Natural killer cell (primary cell): ENCODE measurements around the gene KLHDC8B. TPM values are rescaled to one million over a fixed set of nuclear protein-coding genes. Genes with fewer than 3 reads are reported as not detected.
"Not testable (repeated sequence)": the region's sequence is repeated elsewhere in the genome, so short reads cannot be mapped to it uniquely, and the experiment has no call there.

Source experiments
- ATAC-seq, 3 donors: fragments of 150-1000 bp in 2 of 3; fragments of 200-7000 bp in 1 of 3; cut with Tn5 transposase; 1 replicate in 1 of 3; 2 replicates in 2 of 3; pipeline ENCODE4 v1.10.0; 2021; ENCODE audit warnings: mild to moderate bottlenecking in 2 of 3, moderate library complexity in 2 of 3
- DNase-seq, 2 donors: peaks; one replicate each; pipeline versions ENCODE4 v3.0.0 to v3.0.0-alpha.2; 2013 to 2021; ENCODE audit warnings: mixed read lengths in 1 of 2
- H3K27ac ChIP-seq: one replicate; pipeline ENCODE4 v1.5.1; 2013; ENCODE audit warnings: mild to moderate bottlenecking, low read length
- H3K27me3 ChIP-seq: one replicate; pipeline ENCODE4 v1.6.1; 2013; ENCODE audit warnings: low read length; ENCODE audit not compliant: control insufficient read depth, insufficient read depth
- H3K36me3 ChIP-seq: one replicate; pipeline ENCODE4 v1.6.1; 2013; ENCODE audit warnings: low read length; ENCODE audit not compliant: control insufficient read depth, insufficient read depth
- H3K4me1 ChIP-seq: one replicate; pipeline ENCODE4 v1.6.1; 2013; ENCODE audit warnings: low read length; ENCODE audit not compliant: control insufficient read depth, insufficient read depth
- H3K4me3 ChIP-seq: one replicate; pipeline ENCODE4 v1.5.1; 2013; ENCODE audit warnings: low read length
- H3K9me3 ChIP-seq: one replicate; pipeline ENCODE4 v1.6.1; 2013; ENCODE audit warnings: low read length; ENCODE audit not compliant: control insufficient read depth, insufficient read depth
- H3K27ac Mint-ChIP-seq, 2 donors: one replicate each; pipeline ENCODE4 v1.8.0; 2022; ENCODE audit warnings: mild to moderate bottlenecking in 2 of 2, mixed read lengths in 2 of 2, moderate library complexity in 1 of 2
- H3K27me3 Mint-ChIP-seq, 2 donors: one replicate each; pipeline ENCODE4 v1.8.0; 2022; ENCODE audit warnings: low read depth in 2 of 2, mixed read lengths in 2 of 2
- H3K36me3 Mint-ChIP-seq: one replicate; pipeline ENCODE4 v1.8.0; 2022; ENCODE audit warnings: mixed read lengths
- H3K4me1 Mint-ChIP-seq, 2 donors: one replicate each; pipeline ENCODE4 v1.8.0; 2022; ENCODE audit warnings: mixed read lengths in 2 of 2
- H3K4me3 Mint-ChIP-seq: one replicate; pipeline ENCODE4 v1.8.0; 2022; ENCODE audit warnings: mild to moderate bottlenecking, moderate library complexity, mixed read lengths
- H3K9me3 Mint-ChIP-seq, 2 donors: one replicate each; pipeline ENCODE4 v1.8.0; 2022; ENCODE audit warnings: mixed read lengths in 2 of 2
- WGBS: methylation state at CpG from one replicate; pipeline ENCODE4 v1.1.7; 2013; ENCODE audit warnings: missing lambda C conversion rate; ENCODE audit not compliant: insufficient coverage; 5-methylcytosine and 5-hydroxymethylcytosine counted together
- intact Hi-C: fragments of 100-400 bp; cut with micrococcal nuclease; formaldehyde crosslinking; loops from one replicate; pipeline ENCODE4 v1.14.2; 2022
- total RNA-seq, 4 donors: library from RNA; stranded (reverse); fragments of 120-200 nt in 1 of 4; gene quantifications; one replicate each; pipeline versions ENCODE4 v1.2.3 to v1.2.4, GENCODE V29; 2013 to 2022
- TF ChIP-seq, protein P1 (sequence below): fragments of 200-600 bp; IDR thresholded peaks from one replicate; pipeline ENCODE4 v1.8.0; 2022; ENCODE audit warnings: antibody characterized with exemption

Gene KLHDC8B
- total RNA-seq, 3 donors from 2014 or later (not counting 1 experiment from before 2014, with no cell fraction given) = 2.4 to 7.0 (median 3.5) TPM

DNA sequence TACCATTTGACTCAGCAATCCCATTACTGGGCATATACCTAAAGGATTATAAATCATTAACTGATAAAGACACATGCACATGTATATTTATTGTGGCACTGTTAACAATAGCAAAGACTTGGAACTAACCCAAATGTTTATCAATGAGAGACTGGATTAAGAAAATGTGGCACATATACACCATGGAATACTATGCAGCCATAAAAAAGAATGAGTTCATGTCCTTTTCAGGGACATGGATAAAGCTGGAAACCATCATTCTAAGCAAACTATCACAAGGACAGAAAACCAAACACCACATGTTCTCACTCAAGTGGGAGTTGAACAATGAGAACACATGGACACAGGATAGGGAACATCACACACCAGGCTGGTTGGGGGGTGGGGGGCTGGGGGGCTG lies 45.7 kb downstream of the KLHDC8B start:
- H3K4me1 ChIP-seq, DNase-seq, H3K36me3 Mint-ChIP-seq, H3K4me1 Mint-ChIP-seq, H3K9me3 ChIP-seq, H3K27ac Mint-ChIP-seq, H3K4me3 Mint-ChIP-seq, H3K4me3 ChIP-seq, H3K27me3 Mint-ChIP-seq, H3K9me3 Mint-ChIP-seq, intact Hi-C loops, H3K27ac ChIP-seq, H3K36me3 ChIP-seq, H3K27me3 ChIP-seq, ATAC-seq: not testable (repeated sequence)

DNA sequence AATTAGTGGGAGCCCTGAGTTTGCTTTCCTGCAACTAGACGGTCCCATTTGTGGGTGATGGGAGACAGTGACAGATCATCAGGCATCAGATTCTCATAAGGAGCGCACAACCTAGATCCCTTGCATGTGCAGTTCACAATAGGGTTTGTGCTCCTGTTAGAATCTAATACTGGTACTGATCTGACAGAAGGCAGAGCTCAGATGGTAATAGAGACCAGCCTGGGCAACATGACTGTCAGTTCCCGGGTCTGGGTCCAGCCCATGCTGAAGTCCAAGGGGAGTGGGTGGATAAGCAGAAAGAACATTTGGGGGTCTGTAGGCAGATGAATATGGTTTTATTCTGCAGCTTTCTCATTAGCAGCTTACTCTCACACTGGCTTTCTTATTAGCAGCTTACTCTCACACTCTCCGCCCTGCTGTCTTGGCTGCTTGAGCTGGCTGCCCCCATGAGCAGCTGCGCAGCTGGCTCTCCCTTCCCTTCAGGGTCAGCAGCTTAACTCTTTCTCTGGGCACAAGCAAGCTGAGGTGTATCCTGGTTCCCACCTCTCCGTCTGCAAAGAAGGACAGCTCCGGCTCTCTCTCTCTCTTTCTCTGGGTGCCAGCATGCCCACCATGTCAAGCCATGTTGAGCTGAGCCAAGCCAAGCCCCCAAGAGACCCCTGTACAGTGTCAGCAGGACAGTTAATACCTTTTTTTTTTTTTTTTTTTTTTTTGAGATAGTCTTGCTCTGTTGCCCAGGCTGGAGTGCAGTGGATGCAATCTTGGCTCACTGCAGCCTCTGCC lies 46.5 kb downstream of the KLHDC8B start:
- no peaks in the 10 kb centered on the region for H3K4me1 ChIP-seq
- H3K4me3 ChIP-seq = no peak overlapping the region
- no peaks in the 10 kb centered on the region for H3K36me3 ChIP-seq
- no peak for ATAC-seq
- TF ChIP-seq, protein P1, sequence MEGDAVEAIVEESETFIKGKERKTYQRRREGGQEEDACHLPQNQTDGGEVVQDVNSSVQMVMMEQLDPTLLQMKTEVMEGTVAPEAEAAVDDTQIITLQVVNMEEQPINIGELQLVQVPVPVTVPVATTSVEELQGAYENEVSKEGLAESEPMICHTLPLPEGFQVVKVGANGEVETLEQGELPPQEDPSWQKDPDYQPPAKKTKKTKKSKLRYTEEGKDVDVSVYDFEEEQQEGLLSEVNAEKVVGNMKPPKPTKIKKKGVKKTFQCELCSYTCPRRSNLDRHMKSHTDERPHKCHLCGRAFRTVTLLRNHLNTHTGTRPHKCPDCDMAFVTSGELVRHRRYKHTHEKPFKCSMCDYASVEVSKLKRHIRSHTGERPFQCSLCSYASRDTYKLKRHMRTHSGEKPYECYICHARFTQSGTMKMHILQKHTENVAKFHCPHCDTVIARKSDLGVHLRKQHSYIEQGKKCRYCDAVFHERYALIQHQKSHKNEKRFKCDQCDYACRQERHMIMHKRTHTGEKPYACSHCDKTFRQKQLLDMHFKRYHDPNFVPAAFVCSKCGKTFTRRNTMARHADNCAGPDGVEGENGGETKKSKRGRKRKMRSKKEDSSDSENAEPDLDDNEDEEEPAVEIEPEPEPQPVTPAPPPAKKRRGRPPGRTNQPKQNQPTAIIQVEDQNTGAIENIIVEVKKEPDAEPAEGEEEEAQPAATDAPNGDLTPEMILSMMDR = no peak
- 90% methylated on average over 7 of the region's 7 CpGs for WGBS
- Mint-ChIP-seq H3K36me3 (no peaks in the 10 kb centered on the region), H3K4me1 (no peaks in the 10 kb centered on the region), H3K27me3 (peaks cover 0 to 8% of the 10 kb centered on the region in 2 donors), H3K27ac (no peak overlapping the region), H3K4me3 (no peak overlapping the region), H3K9me3 (no peaks in the 10 kb centered on the region)
- DNase-seq = no peak
- peaks cover 2% of the 10 kb centered on the region for H3K9me3 ChIP-seq
- no peak overlapping the region for H3K27ac ChIP-seq
- no peaks in the 10 kb centered on the region for H3K27me3 ChIP-seq
- intact Hi-C loops = no loop called here

DNA sequence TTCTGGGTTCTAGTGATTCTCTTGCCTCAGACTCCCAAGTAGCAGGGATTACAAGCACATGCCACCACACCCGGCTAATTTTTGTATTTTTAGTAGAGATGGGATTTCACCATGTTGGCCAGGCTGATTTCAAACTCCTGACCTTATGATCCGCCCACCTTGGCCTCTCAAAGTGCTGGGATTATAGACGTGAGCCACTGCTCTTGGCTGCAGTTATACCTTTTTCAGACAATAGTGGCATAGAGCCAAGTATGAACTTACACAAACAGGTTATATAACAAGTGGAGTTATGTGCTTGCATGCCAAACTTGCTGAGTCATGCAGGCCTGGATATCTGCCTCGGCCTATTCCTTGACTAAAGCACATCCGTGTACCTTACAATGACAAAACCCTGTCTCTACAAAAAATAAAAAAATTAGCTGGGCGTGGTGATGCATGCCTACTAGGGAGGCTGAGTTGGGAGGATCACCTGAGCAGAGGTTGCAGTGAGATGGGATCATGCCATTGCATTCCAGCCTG lies 47.1 kb downstream of the KLHDC8B start:
- WGBS = 41% methylated on average over 5 of the region's 6 CpGs
- H3K9me3 ChIP-seq, intact Hi-C loops, DNase-seq, H3K27me3 Mint-ChIP-seq, H3K27me3 ChIP-seq, H3K9me3 Mint-ChIP-seq, ATAC-seq, H3K27ac Mint-ChIP-seq, H3K4me1 ChIP-seq, H3K4me3 Mint-ChIP-seq, H3K36me3 Mint-ChIP-seq, H3K27ac ChIP-seq, H3K4me1 Mint-ChIP-seq, H3K4me3 ChIP-seq, H3K36me3 ChIP-seq: not testable (repeated sequence)

DNA sequence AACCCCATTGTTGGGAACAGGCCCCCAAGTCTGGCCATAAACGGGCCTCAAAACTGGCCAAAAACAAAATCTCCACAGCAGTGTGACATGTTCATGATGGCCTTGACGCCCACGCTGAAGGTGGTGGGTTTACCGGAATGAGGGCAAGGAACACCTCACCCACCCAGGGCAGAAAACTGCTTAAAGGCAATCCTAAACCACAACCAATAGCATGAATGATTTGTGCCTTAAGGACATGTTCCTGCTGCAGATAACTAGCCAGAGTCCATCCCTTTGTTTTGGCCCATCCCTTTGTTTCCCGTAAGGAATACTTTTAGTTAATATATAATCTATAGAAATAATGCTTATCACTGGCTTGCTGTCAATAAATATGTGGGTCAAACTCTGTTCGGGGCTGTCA lies 47.7 kb downstream of the KLHDC8B start:
- Histone ChIP-seq H3K4me3 (no peak overlapping the region), H3K9me3 (peaks cover 2% of the 10 kb centered on the region), H3K4me1 (no peaks in the 10 kb centered on the region), H3K27ac (no peak overlapping the region), H3K36me3 (no peaks in the 10 kb centered on the region), H3K27me3 (no peaks in the 10 kb centered on the region)
- TF ChIP-seq, protein P1 = no peak
- peaks cover 0 to 8% of the 10 kb centered on the region in 2 donors for H3K27me3 Mint-ChIP-seq
- DNase-seq (no peak), ATAC-seq (no peak)
- no peaks in the 10 kb centered on the region for H3K4me1 Mint-ChIP-seq
- H3K27ac Mint-ChIP-seq = no peak overlapping the region
- intact Hi-C loops = no loop called here
- no peaks in the 10 kb centered on the region for H3K36me3 Mint-ChIP-seq
- H3K9me3 Mint-ChIP-seq = no peaks in the 10 kb centered on the region
- no peak overlapping the region for H3K4me3 Mint-ChIP-seq
- whole genome bisulfite sequencing = 97% methylated on average over 4 of the region's 6 CpGs

DNA sequence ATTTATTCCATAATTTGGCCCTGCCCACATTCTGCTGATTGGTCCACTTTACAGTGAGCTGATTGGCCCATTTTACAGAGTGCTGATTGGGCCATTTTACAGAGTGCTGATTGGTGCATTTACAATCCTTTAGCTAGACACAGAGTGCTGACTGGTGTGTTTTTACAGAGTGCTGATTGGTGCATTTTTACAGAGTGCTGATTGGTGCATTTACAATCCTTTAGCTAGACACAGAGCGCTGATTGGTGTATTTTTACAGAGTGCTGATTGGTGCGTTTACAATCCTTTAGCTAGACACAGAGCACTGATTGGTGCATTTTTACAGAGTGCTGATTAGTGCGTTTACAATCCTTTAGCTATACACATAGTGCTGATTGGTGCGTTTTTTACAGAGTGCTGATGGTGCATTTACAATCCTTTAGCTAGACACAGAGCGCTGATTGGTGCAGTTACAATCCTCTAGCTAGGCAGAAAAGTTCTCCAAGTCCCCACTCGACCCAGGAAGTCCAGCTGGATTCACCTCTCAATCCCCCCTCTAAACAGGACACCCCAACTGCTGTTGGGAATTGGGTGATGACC lies 49.7 kb downstream of the KLHDC8B start:
- H3K36me3 Mint-ChIP-seq, H3K9me3 Mint-ChIP-seq, H3K27me3 Mint-ChIP-seq, H3K4me3 Mint-ChIP-seq, ATAC-seq, H3K4me1 ChIP-seq, H3K4me1 Mint-ChIP-seq, H3K9me3 ChIP-seq, H3K27ac Mint-ChIP-seq, H3K27me3 ChIP-seq, DNase-seq, H3K36me3 ChIP-seq, H3K4me3 ChIP-seq, H3K27ac ChIP-seq, intact Hi-C loops: not testable (repeated sequence)
- WGBS = 87% methylated on average over 5 of the region's 6 CpGs
